Measurements from ENCODE around the gene RNF207. TPM values are rescaled to one million over a fixed set of nuclear protein-coding genes. Genes with fewer than 3 reads are reported as not detected.

Gene RNF207
- total and polyA plus RNA-seq, 4 donors: 3.3 to 13.7 (median 5.8) TPM

DNA sequence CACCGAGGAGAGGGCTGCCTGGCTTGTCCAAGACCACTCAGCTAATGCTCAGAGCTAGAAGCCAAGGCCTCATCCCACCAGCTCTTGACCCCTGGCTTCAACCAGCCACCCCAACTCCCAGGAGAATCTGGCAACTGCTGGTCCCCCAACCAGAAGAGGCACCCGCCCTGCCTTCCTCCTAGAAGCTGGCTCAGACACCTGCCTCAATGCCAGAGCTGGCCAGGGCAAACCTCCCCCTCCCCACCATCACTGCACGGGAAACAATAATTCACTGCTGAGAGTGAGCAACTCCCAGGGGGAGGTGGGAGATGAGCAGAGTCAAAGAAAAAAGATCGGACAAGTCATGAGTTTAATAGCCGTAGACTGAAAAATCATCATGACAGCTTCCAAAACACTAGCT is 29.1 kb upstream of the RNF207 start:
- H3K36me3 ChIP-seq (ENCODE audit: control insufficient read depth in 4 of 4, insufficient read depth in 3 of 4, low read depth in 1 of 4, low read length in 3 of 4): no peaks in the 10 kb centered on the region
- H3K27ac ChIP-seq (ENCODE audit: low read depth in 1 of 2, low read length in 2 of 2): no peak overlapping the region
- no peak overlapping the region for H3K4me3 ChIP-seq (ENCODE audit: low read depth in 1 of 3, low read length in 3 of 3)
- no peak overlapping the region for H3K9ac ChIP-seq (ENCODE audit: low read depth in 1 of 2, low read length in 2 of 2)
- TF ChIP-seq, protein P1, sequence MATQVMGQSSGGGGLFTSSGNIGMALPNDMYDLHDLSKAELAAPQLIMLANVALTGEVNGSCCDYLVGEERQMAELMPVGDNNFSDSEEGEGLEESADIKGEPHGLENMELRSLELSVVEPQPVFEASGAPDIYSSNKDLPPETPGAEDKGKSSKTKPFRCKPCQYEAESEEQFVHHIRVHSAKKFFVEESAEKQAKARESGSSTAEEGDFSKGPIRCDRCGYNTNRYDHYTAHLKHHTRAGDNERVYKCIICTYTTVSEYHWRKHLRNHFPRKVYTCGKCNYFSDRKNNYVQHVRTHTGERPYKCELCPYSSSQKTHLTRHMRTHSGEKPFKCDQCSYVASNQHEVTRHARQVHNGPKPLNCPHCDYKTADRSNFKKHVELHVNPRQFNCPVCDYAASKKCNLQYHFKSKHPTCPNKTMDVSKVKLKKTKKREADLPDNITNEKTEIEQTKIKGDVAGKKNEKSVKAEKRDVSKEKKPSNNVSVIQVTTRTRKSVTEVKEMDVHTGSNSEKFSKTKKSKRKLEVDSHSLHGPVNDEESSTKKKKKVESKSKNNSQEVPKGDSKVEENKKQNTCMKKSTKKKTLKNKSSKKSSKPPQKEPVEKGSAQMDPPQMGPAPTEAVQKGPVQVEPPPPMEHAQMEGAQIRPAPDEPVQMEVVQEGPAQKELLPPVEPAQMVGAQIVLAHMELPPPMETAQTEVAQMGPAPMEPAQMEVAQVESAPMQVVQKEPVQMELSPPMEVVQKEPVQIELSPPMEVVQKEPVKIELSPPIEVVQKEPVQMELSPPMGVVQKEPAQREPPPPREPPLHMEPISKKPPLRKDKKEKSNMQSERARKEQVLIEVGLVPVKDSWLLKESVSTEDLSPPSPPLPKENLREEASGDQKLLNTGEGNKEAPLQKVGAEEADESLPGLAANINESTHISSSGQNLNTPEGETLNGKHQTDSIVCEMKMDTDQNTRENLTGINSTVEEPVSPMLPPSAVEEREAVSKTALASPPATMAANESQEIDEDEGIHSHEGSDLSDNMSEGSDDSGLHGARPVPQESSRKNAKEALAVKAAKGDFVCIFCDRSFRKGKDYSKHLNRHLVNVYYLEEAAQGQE (IDR thresholded peaks at IDR 0.05): no peak
- no peak for TF ChIP-seq NR2F2 (IDR thresholded peaks at IDR 0.05)
- TF ChIP-seq RXRA (IDR thresholded peaks at IDR 0.05): no peak
- no peak for TF ChIP-seq HNF4A (conservative IDR thresholded peaks at IDR 0.05)
- TF ChIP-seq TAF1 (conservative IDR thresholded peaks at IDR 0.05): no peak
- no peak for TF ChIP-seq FOXA1 (IDR thresholded peaks at IDR 0.05)
- TF ChIP-seq CTCF (IDR thresholded peaks at IDR 0.05; ENCODE audit: low read depth, low read length, missing input control): no peak
- TF ChIP-seq HNF4G (IDR thresholded peaks at IDR 0.05): no peak
- TF ChIP-seq GABPA (IDR thresholded peaks at IDR 0.05 in 1 of 2, conservative IDR thresholded peaks at IDR 0.05 in 1 of 2): no peak
- TF ChIP-seq YY1 (IDR thresholded peaks at IDR 0.05): no peak
- no peak for DNase-seq (ENCODE audit: low spot score)
- WGBS: 74% methylated on average over 5 of the region's 5 CpGs
- H3K4me1 ChIP-seq (ENCODE audit: control insufficient read depth in 4 of 4, insufficient read depth in 4 of 4, low read length in 3 of 4): peaks cover 2 to 4% (median 3%) of the 10 kb centered on the region in 4 donors
- peaks cover 3 to 14% (median 6%) of the 10 kb centered on the region in 4 donors for H3K27me3 ChIP-seq (ENCODE audit: control insufficient read depth in 4 of 4, insufficient read depth in 4 of 4, low read length in 3 of 4)
- H3K9me3 ChIP-seq (ENCODE audit: control insufficient read depth in 4 of 4, low read length in 3 of 4): peaks cover 0 to 5% (median 2%) of the 10 kb centered on the region in 4 donors

- TF ChIP-seq SP1 (IDR thresholded peaks at IDR 0.05) (no peak), FOXA1 (IDR thresholded peaks at IDR 0.05) (no peak), RXRA (IDR thresholded peaks at IDR 0.05) (no peak), YY1 (IDR thresholded peaks at IDR 0.05) (no peak), GABPA (IDR thresholded peaks at IDR 0.05 in 1 of 2, conservative IDR thresholded peaks at IDR 0.05 in 1 of 2) (no peak)
- Histone ChIP-seq H3K9me3 (ENCODE audit: control insufficient read depth in 4 of 4, low read length in 3 of 4) (peaks cover 0 to 5% (median 2%) of the 10 kb centered on the region in 4 donors), H3K27ac (ENCODE audit: low read depth in 1 of 2, low read length in 2 of 2) (no peak overlapping the region), H3K4me3 (ENCODE audit: low read depth in 1 of 3, low read length in 3 of 3) (no peak overlapping the region), H3K9ac (ENCODE audit: low read depth in 1 of 2, low read length in 2 of 2) (no peak overlapping the region), H3K4me1 (ENCODE audit: control insufficient read depth in 4 of 4, insufficient read depth in 4 of 4, low read length in 3 of 4) (peaks cover 2 to 4% (median 3%) of the 10 kb centered on the region in 4 donors), H3K36me3 (ENCODE audit: control insufficient read depth in 4 of 4, insufficient read depth in 3 of 4, low read depth in 1 of 4, low read length in 3 of 4) (no peaks in the 10 kb centered on the region), H3K27me3 (ENCODE audit: control insufficient read depth in 4 of 4, insufficient read depth in 4 of 4, low read length in 3 of 4) (peaks cover 3 to 14% (median 6%) of the 10 kb centered on the region in 4 donors)
- WGBS: 72% methylated on average over 18 of the region's 18 CpGs
- DNase-seq (ENCODE audit: low spot score): no peak
Measured at GRCh38 chr1:6177681-6178380, 28.1 kb upstream of the RNF207 start.
